GM18520 (cell line): Measurements from ENCODE around the gene CFAP46.

Source experiments
- ATAC-seq: cut with Tn5 transposase; IDR thresholded peaks from one replicate; pipeline ENCODE4 v1.9.1; 2021; ENCODE audit not compliant: unreplicated experiment

CFAP46 gene

DNA sequence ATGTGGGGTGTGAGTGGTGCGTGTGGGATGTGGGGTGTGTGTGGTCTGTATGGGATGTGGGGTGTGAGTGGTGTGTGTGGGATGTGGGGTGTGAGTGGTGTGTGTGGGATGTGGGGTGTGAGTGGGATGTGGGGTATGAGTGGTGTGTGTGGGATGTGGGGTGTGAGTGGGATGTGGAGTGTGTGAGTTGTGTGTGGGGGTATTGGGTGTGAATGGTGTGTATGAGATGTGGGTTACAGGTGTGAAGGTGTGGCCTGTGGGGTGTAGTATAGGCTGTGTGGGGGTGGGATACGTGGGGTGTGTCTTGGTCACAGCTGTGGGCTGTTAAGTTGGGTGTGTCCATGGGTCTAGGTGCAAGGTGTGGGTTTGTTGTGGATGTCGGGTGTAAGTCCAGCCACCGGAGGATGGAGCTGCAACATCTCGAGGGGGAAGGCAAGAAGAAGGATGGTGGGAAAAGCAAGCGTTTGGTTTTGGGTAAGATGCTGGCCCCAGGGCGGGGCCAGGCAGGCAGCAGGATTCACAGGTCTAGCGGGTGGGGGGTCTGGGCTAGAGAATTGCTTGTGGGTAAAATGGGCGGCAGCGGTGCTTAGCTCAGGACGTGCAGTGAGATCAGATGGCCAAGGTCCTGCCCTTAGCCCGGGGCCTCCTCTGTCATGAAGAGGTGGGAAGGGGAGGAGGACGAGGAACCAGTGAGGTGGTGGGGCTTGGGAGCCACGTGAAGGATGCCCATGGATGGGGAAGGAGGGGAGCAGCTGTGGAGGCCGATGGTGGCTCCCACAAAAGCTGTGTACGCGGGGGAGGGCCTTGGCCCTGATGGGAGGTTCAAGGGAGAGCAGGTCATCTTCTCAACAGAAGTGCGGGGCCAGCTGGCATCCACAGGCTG, 60.1 kb downstream of the CFAP46 start:
- ATAC-seq, result no peak

DNA sequence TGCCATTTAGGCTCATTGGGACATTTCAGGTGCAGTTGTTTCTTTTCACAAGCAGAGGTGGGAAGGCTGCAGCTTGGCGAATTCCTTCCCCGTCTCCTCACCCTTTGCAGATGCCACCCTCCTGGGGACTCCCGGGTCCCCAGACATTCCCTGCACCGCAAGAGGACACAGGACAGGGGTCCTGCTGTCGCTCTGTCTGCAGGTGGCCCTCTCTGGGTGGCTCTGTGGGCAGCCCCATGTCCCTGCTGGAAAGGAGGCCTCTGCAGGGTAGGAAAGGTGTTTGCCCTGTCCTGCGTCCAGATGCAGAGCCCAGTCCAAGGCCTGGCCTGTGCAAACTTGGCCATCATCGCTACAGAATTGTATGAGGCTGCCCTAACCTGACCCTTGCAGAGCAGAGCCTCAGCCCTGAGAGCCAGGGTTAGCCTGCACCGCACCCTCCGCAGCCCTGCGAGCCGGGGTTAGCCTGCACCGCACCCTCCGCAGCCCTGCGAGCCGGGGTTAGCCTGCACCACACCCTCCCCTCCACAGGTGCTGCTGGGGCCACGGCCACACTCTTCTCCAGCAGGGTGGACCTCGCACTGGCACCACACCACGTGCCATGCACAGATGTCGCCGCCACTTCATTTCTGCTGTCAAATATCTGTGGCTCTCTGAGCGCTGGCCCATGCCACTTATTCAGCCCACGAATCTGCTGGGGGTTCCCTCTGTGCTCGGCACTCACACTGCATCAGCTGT, 61.0 kb downstream of the CFAP46 start:
- no peak for ATAC-seq

DNA sequence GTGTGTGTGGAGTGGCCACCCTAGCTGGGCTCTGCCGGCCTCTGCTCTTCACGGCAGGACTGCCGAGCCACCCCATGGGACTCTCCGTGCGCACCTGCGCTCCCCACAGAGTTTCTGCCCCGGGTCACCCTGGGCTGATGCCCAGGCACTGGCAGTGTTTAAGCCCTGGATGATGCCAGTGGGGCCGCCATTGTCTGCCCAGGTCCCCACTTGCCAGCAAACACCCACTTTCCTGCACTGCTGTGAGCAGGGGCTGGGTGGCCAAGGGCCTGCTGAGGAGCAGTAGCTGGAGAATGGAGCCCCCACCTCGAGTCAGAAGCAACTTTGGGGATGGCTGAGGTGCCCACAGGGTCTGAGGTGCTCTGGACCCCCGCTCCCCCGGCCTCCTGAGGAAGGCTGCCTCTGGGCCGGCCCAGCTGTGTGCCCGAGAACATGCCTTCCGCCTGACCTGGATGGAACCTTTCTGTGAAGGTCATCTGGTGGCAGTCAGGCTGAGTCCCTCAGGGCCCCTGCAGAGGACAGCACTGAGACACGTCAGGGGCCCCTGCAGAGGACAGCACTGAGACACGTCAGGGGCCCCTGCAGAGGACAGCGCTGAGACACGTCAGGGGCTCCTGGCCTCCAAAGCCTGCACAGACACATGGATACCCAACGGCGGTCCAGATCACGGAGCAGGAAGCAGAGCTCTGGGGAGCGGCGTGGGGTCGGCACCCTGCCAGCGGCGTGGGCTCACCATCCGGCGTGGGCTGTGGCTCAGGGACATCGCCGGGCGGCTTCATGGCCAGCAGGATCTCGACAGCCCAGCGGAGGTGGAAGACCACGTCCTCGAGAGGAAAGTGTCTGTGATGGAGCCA, 62.0 kb downstream of the CFAP46 start:
- ATAC-seq, result no peak

DNA sequence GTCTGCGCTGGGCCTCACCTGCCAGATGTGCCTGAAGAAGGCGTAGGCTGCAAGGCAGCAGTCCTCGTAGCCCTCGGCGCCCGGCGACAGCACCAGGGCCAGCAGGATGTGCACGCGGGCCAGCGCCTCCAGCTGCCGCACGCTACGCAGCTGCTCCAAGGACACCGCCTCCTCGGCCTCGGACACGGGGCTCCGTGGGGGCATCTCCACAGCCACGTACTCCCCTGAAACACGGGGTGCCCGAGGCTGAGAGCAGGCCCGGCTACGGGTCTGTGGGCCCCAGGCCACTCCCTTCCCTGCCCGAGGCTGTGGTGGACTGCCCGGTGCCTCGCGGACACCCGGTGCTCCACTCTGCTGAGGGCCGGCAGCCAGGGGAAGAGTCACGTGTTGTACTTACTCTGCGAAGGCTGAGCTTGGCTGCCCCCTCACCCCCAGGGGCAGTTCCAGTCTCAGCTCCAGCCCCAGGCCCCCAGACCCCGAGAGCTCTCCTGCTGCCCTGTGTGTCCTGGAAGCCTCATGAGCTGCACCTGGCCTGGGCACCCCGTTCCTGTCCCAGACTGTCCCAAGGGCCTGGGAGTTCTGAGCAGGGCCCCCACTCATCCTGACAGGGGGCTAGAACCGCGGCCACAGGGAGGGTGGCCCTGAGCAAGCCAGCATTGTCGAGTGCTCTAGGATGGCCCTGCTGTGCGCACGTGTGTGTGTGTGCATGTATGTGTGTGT, 62.8 kb downstream of the CFAP46 start:
- ATAC-seq, result no peak

DNA sequence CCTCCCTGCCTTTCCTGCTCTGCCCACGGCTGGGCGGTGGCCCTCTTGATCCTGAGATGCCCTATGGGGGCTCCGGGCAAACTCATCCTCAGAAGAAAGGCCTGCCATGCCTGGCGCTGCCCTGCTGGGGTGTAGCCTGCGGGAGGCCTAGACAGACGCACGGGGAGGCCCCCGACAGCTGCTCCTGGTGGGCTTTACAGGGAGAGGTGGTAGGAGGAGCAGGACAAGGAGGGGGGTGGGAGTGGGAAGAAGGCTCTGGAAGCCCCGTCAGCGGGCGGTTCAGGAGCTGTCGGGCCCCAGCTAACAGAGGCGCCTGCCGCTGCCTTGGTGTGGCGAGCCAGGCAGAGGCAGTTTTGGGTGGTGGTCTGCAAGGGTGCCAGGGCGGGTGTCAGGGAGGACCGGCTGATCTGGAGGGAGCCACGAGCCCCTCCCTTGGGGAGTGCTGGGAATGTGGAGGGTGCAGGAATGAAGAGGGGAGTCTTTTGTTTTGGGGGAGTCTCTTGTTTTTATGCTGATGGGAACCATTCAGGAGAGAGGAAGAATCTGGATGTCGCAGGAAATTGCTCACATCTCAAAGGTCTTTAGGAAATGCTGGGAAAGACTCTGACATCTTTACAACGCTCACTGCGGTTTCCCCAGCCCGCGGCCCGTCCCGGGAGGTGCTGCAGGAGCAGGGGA, 63.5 kb downstream of the CFAP46 start:
- no peak for ATAC-seq

DNA sequence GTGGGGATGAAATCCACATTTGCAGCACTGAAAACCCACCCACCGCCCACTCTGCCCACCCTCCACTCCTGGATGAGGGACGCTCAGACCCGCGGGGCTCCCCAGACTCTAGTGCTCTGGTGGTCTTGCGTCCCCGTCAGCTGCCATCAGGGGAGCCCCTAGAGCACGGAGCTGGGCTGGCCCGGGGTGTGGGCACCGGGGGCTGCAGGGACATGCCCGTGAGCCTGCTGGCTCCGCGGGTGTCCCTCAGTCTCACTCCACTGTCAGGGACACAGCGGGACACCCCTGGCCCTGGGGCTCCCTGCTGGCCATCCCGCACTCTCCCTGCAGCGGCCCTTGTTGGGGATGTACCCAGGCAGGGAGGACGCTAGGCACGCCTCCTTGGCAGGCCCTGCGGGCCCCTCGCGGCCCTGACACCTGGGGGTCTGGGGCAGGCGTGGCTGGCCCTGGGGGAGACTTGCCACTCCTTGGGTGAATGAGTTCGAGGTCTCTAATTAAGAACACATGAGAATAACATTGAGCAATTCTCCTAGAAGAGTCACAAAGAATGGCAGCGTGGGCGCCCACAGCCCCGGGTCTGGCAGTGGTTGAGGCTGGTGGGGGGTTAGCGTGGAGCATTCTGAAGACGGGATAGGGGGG, 64.2 kb downstream of the CFAP46 start:
- no peak for ATAC-seq

DNA sequence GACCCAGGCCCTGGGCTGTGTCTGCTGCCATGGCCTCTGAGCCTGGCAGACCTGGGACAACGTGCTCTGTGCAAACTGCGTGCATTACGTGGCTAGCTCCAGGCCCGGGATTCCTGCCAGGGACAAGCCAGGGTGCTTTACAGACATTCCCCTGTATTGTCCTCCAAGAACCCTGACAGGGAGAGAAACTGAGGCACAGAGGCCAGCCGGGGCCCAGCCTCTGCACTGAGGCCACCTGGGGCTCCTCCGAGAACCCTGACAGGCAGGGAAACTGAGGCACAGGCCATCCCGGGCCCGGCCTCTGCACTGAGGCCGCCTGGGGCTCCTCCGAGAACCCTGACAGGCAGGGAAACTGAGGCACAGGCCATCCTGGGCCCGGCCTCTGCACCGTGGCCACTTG, 64.9 kb downstream of the CFAP46 start:
- no peak for ATAC-seq

DNA sequence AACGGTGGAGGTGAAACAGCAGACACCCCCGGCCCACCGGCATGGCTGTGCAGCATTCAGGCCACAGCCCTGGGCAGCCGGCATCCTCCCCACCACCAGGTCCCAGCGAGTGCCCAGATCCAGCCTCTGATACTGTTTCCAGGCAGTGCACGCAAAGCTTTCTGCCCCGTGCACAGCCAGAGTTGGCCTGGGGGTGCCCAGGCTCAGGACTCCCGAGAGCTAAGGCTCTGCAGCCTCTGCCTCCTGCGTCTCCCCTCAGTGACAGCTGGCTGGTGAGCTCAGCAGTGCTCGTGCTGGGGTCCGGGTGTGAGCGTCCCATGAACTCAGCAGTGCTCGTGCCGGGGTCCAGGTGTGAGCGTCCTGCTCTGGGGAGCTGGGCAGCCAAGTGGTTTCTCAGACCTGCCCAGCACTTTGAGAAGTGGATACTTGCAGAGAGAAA, 65.4 kb downstream of the CFAP46 start:
- no peak for ATAC-seq

DNA sequence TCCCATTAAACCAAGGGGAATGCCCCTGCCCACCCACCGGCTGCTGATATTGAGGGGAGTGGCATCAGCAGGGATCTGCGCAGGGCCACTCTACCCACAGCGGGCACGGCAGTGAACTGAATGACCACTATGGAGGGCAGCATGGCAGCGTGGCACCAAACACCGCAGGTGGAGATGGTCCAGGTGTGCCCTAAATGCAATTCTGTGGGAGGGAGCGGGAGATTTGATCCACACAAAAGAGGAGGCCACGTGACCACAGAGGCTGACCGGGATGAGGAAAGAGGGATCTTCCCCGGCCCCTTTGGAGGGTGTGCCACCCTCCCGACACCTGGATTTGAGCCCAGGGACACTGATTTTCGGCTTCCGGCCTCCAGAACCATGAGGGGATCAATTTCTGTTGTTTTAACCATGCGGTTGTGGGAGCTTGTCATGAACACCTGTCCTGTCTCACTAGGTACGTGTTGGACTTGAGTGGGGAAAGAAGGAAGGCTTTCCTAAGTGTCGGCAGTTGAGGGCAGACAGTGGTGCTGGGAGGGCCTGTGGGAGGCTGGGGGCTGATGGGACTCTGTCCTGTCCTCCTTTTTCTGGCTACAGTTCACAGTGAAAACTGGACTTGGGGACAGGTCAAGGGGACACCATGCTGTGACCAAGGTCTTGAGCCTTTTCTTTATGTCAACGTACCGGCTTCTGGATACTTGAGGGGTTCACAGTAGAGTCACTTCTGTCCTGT, 66.1 kb downstream of the CFAP46 start:
- ATAC-seq, result no peak

DNA sequence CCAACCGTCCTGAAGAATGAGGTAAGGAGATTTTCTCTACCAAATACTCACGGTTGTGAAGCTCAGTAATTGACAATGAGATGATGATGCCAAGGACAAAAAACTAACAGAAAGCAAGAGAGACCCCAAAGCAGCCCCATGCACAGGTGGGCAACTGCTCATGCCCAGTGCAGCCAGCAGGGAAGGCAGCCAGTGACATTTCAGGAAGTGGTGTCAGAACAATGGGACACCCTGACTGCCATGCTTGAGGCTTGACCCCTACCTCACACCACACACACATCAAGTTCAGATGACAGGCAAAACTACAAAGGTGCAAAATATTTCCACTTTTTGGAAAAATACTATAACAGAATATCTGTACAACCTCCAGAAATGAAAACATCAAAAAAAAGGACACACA, 66.9 kb downstream of the CFAP46 start:
- no peak for ATAC-seq

DNA sequence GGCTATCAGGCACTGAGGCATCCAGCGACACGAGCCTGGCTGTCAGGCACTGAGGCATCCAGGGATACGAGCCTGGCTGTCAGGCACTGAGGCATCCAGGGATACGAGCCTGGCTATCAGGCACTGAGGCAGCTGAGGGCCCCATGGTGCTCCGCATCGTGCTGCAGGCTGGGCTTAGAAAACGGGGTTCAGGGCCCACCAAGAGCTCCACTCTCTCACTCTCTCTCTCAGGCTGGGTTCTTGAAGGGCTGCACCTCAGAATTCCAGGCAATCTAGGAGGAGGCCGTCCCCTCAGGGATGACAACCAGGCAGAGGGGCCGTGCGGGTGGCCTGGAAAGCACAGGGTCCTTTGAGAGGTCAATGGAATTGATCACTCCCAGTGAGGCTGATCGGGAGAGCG, 69.0 kb downstream of the CFAP46 start:
- no peak for ATAC-seq

DNA sequence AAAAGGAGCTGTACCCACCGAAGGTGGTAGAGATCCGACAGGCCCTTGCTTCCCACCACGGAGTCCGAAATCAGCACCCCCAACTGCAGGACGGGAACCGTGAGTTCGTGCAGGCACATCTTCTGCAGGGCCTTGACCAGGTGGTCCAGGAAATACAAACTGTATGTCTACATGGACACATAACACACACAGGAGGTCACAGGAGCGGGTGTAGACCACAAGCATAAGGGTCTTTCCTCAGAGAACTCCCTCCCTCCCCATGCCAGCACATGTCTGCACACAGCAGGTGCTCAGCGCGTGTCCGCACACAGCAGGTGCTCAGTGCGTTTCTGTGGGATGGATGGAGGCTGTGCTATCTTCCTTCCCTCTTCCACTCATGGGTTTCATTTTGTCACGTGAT, 69.7 kb downstream of the CFAP46 start:
- no peak for ATAC-seq

DNA sequence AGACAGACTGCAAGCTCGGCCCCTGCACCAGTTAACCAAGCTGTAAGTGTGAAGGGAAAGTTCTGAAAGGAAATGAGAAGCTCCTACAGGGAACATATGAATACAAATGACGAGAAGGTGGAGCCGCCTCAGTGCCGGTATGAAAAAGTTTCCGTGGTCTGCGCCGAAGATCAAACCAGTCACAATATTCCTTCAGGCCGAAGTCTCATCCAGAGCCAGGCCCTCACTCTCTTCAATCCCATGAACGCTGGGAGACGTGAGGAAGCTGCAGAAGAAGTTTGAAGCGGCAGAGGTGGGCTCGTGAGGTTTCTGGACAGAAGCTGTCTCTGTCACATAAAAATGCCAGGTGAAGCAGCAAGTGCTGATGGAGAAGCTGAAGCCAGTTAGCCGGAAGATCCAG, 71.9 kb downstream of the CFAP46 start:
- ATAC-seq, result no peak

DNA sequence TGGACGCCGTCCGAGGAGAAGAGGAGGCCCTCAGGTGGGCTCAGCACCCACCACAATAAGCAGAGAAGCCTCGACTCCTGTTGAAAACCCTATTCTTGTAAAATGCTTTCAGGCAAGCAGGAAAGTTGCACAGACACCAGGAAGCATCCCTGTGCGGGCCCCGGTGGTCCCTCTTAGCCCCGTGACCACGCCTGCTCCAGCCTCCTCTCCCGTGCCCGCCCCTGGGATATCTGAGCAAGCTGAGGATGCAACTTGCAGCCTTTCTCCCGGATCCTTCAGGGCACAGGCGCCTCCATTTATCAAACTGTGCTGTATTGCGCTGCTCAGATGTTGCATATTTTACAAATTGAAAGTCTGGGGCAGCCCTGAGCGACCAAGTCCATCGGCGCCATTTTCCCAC, 72.7 kb downstream of the CFAP46 start:
- ATAC-seq, result no peak

DNA sequence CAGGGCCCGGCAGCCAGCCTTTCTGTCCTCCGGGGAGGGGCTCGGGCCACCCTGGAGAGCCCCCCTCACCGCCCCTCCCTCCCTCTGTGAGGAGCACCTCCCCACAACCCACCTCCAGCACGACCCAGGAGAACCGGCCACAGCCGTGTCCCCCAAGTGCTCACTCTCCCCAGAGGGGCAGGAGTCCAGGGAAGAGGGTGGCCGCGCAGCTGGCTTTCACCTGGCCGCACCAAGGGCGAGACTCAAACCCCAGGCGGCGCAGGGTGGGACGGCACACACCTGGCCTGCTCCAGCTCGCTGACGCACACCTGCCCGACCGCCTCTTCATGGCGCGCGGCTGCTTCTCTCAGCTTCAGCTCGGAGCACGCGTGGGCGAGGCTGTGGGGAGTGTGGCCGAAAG, 73.4 kb downstream of the CFAP46 start:
- no peak for ATAC-seq

DNA sequence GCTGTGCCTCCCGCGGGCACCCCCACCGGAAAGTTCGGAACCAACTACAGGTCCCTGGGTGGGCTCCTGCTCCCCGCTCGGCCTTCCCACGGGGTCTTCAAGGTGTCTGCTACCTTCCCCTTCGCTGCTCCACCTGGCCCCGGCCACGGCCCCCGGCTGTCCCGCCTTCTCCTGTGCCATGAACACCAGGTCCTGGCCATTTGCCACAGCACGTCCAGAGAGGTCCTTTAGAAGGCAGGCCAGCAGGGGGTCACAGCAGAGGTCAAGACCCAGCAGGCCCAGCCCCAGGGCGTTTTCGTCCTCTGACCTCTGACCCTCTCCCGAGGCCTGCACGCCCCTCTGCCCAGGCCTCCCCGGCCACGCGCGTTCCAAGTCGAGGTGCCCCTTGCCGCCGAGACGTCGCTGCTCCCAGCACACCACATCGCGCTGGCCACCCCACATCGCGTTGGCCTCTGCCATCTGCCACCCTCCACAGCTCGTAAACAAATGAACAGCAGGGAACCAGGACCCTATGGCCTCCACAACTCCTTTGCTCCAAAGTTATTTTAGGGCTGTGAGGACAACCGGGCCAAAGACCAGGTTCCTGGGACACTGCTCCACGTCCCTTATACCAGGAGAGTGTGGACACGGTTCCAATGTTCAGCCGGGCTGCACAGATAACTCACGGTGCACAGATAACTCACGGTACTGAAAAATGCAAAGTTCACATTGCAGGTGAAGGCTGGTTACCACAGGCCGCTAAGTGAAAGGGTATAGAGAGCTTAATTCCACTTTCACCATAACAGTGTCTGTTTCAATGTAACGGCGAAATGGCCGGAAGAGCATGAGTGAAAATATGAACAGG, 74.3 kb downstream of the CFAP46 start:
- ATAC-seq, result no peak

DNA sequence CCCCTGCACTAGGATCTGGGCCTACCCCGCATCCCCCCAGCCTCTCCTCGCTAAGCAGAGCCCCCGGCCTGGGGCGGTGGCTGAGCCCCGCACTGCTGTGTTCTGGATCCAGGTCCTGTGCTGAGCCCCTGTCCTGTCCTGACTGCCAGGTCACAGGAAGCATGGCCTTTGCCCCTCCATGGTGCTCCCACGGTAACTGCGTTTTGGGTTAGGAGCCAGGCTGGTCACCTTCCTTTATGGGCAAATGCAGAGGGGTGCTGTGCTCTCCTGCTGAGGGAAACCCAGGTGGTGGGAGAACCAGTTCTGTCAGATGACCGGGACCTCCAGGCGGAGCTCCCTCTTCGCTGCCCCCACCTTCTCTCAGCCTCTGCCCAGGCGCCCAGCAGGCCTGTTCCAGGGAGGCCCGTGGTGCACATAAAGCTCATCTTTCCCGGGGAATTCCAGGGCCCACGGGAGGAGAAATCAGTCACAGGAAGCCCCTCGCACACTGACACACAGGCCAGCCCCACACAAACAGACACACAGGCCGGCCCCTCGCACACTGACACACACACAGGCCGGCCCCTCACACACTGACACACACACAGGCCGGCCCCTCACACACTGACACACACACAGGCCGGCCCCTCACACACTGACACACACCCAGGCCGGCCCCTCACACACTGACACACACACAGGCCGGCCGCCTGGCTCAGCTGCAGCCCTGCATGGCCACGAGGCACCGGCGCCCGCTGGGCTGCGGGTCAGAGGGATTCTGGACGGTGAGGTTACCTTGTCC, 75.6 kb downstream of the CFAP46 start:
- no peak for ATAC-seq
